IPS-18c (cell line): ENCODE data around the gene JMY.
A peak's percentile ranks its signal among the peaks of the same experiment; 100 is the strongest.
"Not testable (repeated sequence)": the region's sequence is repeated elsewhere in the genome, so short reads cannot be mapped to it uniquely, and the experiment has no call there.

Source experiments
- H3K4me3 ChIP-seq: 2 replicates; pipeline ENCODE4 v1.7.0; 2013; ENCODE audit warnings: low read depth, mild to moderate bottlenecking, low read length, moderate library complexity; ENCODE audit not compliant: insufficient read depth
- H3K9me3 ChIP-seq: one replicate; pipeline ENCODE4 v1.6.1; 2013; ENCODE audit warnings: mild to moderate bottlenecking, low read length, moderate library complexity; ENCODE audit not compliant: control insufficient read depth, insufficient read depth

JMY gene

GRCh38 chr5:79229357-79230174 lies 6.4 kb upstream of the JMY start:
- Histone ChIP-seq H3K4me3 (no peak overlapping the region), H3K9me3 (no peaks in the 10 kb centered on the region)

GRCh38 chr5:79235261-79235633 lies 684 bp upstream of the JMY start:
- H3K4me3 ChIP-seq, result peak overlapping the region; percentile 59
- H3K9me3 ChIP-seq, result peaks cover 4% of the 10 kb centered on the region

GRCh38 chr5:79236362-79236969 lies 535 bp downstream of the JMY start:
- peak overlapping the region; percentile 94 for H3K4me3 ChIP-seq
- H3K9me3 ChIP-seq, result peaks cover 4% of the 10 kb centered on the region

GRCh38 chr5:79236970-79237739 lies 1.2 kb downstream of the JMY start:
- peak overlapping the region; percentile 94 for H3K4me3 ChIP-seq

GRCh38 chr5:79237740-79238560 lies 2.0 kb downstream of the JMY start:
- peak overlapping the region; percentile 94 for H3K4me3 ChIP-seq
- H3K9me3 ChIP-seq, result peaks cover 4% of the 10 kb centered on the region

More at GRCh38 chr5:79236970-79237739, 1.2 kb downstream of the JMY start:
- peaks cover 4% of the 10 kb centered on the region for H3K9me3 ChIP-seq

GRCh38 chr5:79240561-79240960 lies 4.6 kb downstream of the JMY start:
- H3K4me3 ChIP-seq, result no peak overlapping the region
- peaks cover 4% of the 10 kb centered on the region for H3K9me3 ChIP-seq

GRCh38 chr5:79241535-79241979 lies 5.6 kb downstream of the JMY start:
- H3K9me3 ChIP-seq, result peaks cover 4% of the 10 kb centered on the region
- H3K4me3 ChIP-seq, result no peak overlapping the region

- peaks cover 1% of the 10 kb centered on the region for H3K9me3 ChIP-seq
- H3K4me3 ChIP-seq, result no peak overlapping the region
Observed at GRCh38 chr5:79242242-79243039, 6.5 kb downstream of the JMY start.

- no peaks in the 10 kb centered on the region for H3K9me3 ChIP-seq
- H3K4me3 ChIP-seq, result no peak overlapping the region
Observed at GRCh38 chr5:79243224-79243623, 7.3 kb downstream of the JMY start.

- not testable (repeated sequence) for H3K9me3 ChIP-seq, H3K4me3 ChIP-seq
Observed at GRCh38 chr5:79254067-79254466, 18.1 kb downstream of the JMY start.

GRCh38 chr5:79255786-79256557 lies 20.0 kb downstream of the JMY start:
- no peaks in the 10 kb centered on the region for H3K9me3 ChIP-seq

GRCh38 chr5:79256563-79256962 lies 20.6 kb downstream of the JMY start:
- Histone ChIP-seq H3K9me3 (no peaks in the 10 kb centered on the region), H3K4me3 (no peak overlapping the region)

More at GRCh38 chr5:79255786-79256557, 20.0 kb downstream of the JMY start:
- no peak overlapping the region for H3K4me3 ChIP-seq

- no peak overlapping the region for H3K4me3 ChIP-seq
Observed at GRCh38 chr5:79257314-79257713, 21.4 kb downstream of the JMY start.

GRCh38 chr5:79258801-79259200 lies 22.9 kb downstream of the JMY start:
- no peaks in the 10 kb centered on the region for H3K9me3 ChIP-seq
- no peak overlapping the region for H3K4me3 ChIP-seq

More at GRCh38 chr5:79257314-79257713, 21.4 kb downstream of the JMY start:
- H3K9me3 ChIP-seq, result no peaks in the 10 kb centered on the region

- Histone ChIP-seq H3K9me3 (no peaks in the 10 kb centered on the region), H3K4me3 (no peak overlapping the region)
Observed at GRCh38 chr5:79259383-79259782, 23.5 kb downstream of the JMY start.

GRCh38 chr5:79259810-79260209 lies 23.9 kb downstream of the JMY start:
- no peaks in the 10 kb centered on the region for H3K9me3 ChIP-seq
- H3K4me3 ChIP-seq, result no peak overlapping the region
